SK-N-SH (cell line): ENCODE measurements around the gene PHKA2. TPM values are rescaled to one million over a fixed set of nuclear protein-coding genes. Genes with fewer than 3 reads are reported as not detected.

Experiments used
- CTCF ChIA-PET: fragments of 300-600, 350-600 bp; formaldehyde crosslinking; extraction: SDS; loops from one replicate; lab custom pipeline; 2021; lab: Yijun Ruan, JAX
- POLR2A ChIA-PET: fragments of 350-600 bp; sonication (Branson Sonifier 250); formaldehyde crosslinking; extraction: SDS; loops from one replicate; lab custom pipeline; 2020; ENCODE audit warnings: antibody characterized with exemption, inconsistent platforms; lab: Yijun Ruan, JAX
- DNase-seq: peaks from one replicate; pipeline ENCODE4 v3.0.0; 2012
- H2AFZ ChIP-seq: fragments of 200-600 bp; sonication (generic); 2 replicates; pipeline ENCODE4 v1.8.1; 2016; ENCODE audit warnings: antibody characterized with exemption, mild to moderate bottlenecking, low read depth
- H3F3A ChIP-seq: fragments of 200-600 bp; sonication (generic); replicated peaks from 2 replicates; pipeline ENCODE3; 2016; ENCODE audit warnings: antibody characterized with exemption, mild to moderate bottlenecking; ENCODE audit not compliant: insufficient read depth
- H3K27ac ChIP-seq, 2 experiments: fragments of 200-500 bp in 1 of 2; fragments of 200-600 bp in 1 of 2; sonication (Bioruptor generic) in 1 of 2; sonication (generic), shearing (Covaris generic) in 1 of 2; 2 replicates each; pipeline versions ENCODE4 v1.5.1 to v1.6.1; 2014 to 2016; ENCODE audit warnings: low read depth in 2 of 2, inconsistent platforms in 1 of 2, low read length in 1 of 2, mild to moderate bottlenecking in 1 of 2, mixed read lengths in 1 of 2
- H3K27me3 ChIP-seq: fragments of 200-600 bp; sonication (generic), shearing (Covaris generic); 2 replicates; pipeline ENCODE4 v1.6.1; 2016; ENCODE audit warnings: mixed run types; ENCODE audit not compliant: insufficient read depth
- H3K36me3 ChIP-seq, 2 experiments: fragments of 200-500 bp in 1 of 2; fragments of 200-600 bp in 1 of 2; sonication (Bioruptor generic) in 1 of 2; sonication (generic) in 1 of 2; replicated peaks in 1 of 2; 2 replicates each; pipeline versions ENCODE3 to v1.5.1; 2014 to 2016; ENCODE audit warnings: low read length in 1 of 2, mild to moderate bottlenecking in 1 of 2; ENCODE audit not compliant: insufficient read depth in 2 of 2, control insufficient read depth in 1 of 2
- H3K4me1 ChIP-seq, 2 experiments: fragments of 200-500 bp in 1 of 2; fragments of 200-600 bp in 1 of 2; sonication (Bioruptor generic) in 1 of 2; sonication (generic), shearing (Covaris generic) in 1 of 2; 2 replicates each; pipeline versions ENCODE4 v1.5.1 to v1.6.1; 2014 to 2016; ENCODE audit warnings: low read depth in 1 of 2, low read length in 1 of 2, mixed run types in 1 of 2; ENCODE audit not compliant: insufficient read depth in 2 of 2, control insufficient read depth in 1 of 2
- H3K4me2 ChIP-seq: fragments of 200-600 bp; sonication (generic), shearing (Covaris generic); 2 replicates; pipeline ENCODE4 v1.6.1; 2017; ENCODE audit warnings: mixed run types
- H3K4me3 ChIP-seq, 2 experiments: fragments of 200-500 bp in 1 of 2; fragments of 200-600 bp in 1 of 2; sonication (Bioruptor generic) in 1 of 2; sonication (generic), shearing (Covaris generic) in 1 of 2; 2 replicates each; pipeline versions ENCODE4 v1.5.1 to v1.8.1; 2014 to 2016; ENCODE audit warnings: low read depth in 2 of 2, inconsistent platforms in 1 of 2, low read length in 1 of 2, mild to moderate bottlenecking in 1 of 2, mixed read lengths in 1 of 2, moderate library complexity in 1 of 2
- H3K79me2 ChIP-seq: fragments of 200-600 bp; sonication (generic); 2 replicates; pipeline ENCODE4 v1.8.1; 2017; ENCODE audit warnings: mild to moderate bottlenecking; ENCODE audit not compliant: insufficient read depth
- H3K9ac ChIP-seq: fragments of 200-600 bp; sonication (generic); 2 replicates; pipeline ENCODE4 v1.6.1; 2017; ENCODE audit warnings: mixed run types
- H3K9me2 ChIP-seq: fragments of 200-600 bp; sonication (generic); 2 replicates; pipeline ENCODE4 v1.6.1; 2017; ENCODE audit warnings: mixed run types
- H3K9me3 ChIP-seq: fragments of 200-600 bp; sonication (generic); 2 replicates; pipeline ENCODE4 v1.6.1; 2017; ENCODE audit warnings: mixed run types, mild to moderate bottlenecking, moderate library complexity
- H4K20me1 ChIP-seq: fragments of 200-600 bp; sonication (generic); 2 replicates; pipeline ENCODE4 v1.6.1; 2017; ENCODE audit warnings: mild to moderate bottlenecking, mixed run types; ENCODE audit not compliant: insufficient read depth
- CHD2 ChIP-seq: fragments of 150-350 bp; IDR thresholded peaks from 2 replicates; pipeline ENCODE4 v1.6.1; 2018; ENCODE audit warnings: low read length; ENCODE audit not compliant: partially characterized antibody
- CTCF ChIP-seq: fragments of 200-600 bp; sonication (generic); IDR thresholded peaks from 2 replicates; pipeline ENCODE4 v1.6.1; 2017; ENCODE audit warnings: antibody characterized with exemption, mild to moderate bottlenecking, moderate library complexity
- ELF1 ChIP-seq: IDR thresholded peaks from 2 replicates; pipeline ENCODE4 v1.4.0; 2012
- FOSL2 ChIP-seq: IDR thresholded peaks from 2 replicates; pipeline ENCODE4 v1.4.0; 2012; ENCODE audit warnings: low read depth, mild to moderate bottlenecking, moderate library complexity, borderline replicate concordance
- FOXM1 ChIP-seq: IDR thresholded peaks from 2 replicates; pipeline ENCODE4 v1.4.0; 2012; ENCODE audit warnings: low read depth, mild to moderate bottlenecking
- GATA2 ChIP-seq: sonication (generic); formaldehyde crosslinking; IDR thresholded peaks from 2 replicates; pipeline ENCODE4 v1.5.0; 2020; ENCODE audit warnings: mild to moderate bottlenecking, missing genetic modification reagents
- IRF3 ChIP-seq: fragments of 150-350 bp; IDR thresholded peaks from 2 replicates; pipeline ENCODE4 v1.6.1; 2016; ENCODE audit warnings: mild to moderate bottlenecking, low read depth, low read length
- JUND ChIP-seq: IDR thresholded peaks from 2 replicates; pipeline ENCODE4 v1.4.0; 2012
- MEF2A ChIP-seq: IDR thresholded peaks from 2 replicates; pipeline ENCODE4 v1.4.0; 2012; ENCODE audit warnings: low read depth, borderline replicate concordance
- NFIC ChIP-seq: IDR thresholded peaks from 2 replicates; pipeline ENCODE4 v1.4.0; 2012; ENCODE audit warnings: borderline replicate concordance
- RCOR1 ChIP-seq: fragments of 150-350 bp; IDR thresholded peaks from 2 replicates; pipeline ENCODE4 v1.6.1; 2017; ENCODE audit warnings: antibody characterized with exemption, low read length
- RFX5 ChIP-seq: IDR thresholded peaks from 2 replicates; pipeline ENCODE4 v1.6.1; 2012; ENCODE audit warnings: mild to moderate bottlenecking, improper control_type of control experiment, low read length
- SIN3A ChIP-seq: IDR thresholded peaks from 2 replicates; pipeline ENCODE4 v1.6.1; 2012; ENCODE audit warnings: low read depth, mild to moderate bottlenecking, low read length, moderate library complexity, borderline replicate concordance
- SMC3 ChIP-seq: IDR thresholded peaks from 2 replicates; pipeline ENCODE4 v1.6.1; 2012; ENCODE audit warnings: low read depth, low read length, improper control_type of control experiment
- TAF1 ChIP-seq: IDR thresholded peaks from 2 replicates; pipeline ENCODE4 v1.6.1; 2012; ENCODE audit warnings: low read depth, mild to moderate bottlenecking, low read length, moderate library complexity, borderline replicate concordance
- TCF12 ChIP-seq: IDR thresholded peaks from 2 replicates; pipeline ENCODE4 v1.4.0; 2012
- ZBTB33 ChIP-seq: IDR thresholded peaks from 2 replicates; pipeline ENCODE4 v1.4.0; 2012; ENCODE audit warnings: low read depth, borderline replicate concordance
- WGBS: methylation state at CpG from one replicate; pipeline ENCODE4 v1.1.6; 2017; ENCODE audit warnings: low lambda C conversion rate; 5-methylcytosine and 5-hydroxymethylcytosine counted together
- polyA plus RNA-seq, 3 experiments: library from polyadenylated mRNA; depleted of rRNA; stranded (reverse); fragments of >200 nt; gene quantifications; 2 replicates each; pipeline ENCODE4 v1.2.3, GENCODE V29; 2012
- TF ChIP-seq, protein P1 (sequence below): IDR thresholded peaks from 2 replicates; pipeline ENCODE4 v1.6.1; 2012; ENCODE audit warnings: mild to moderate bottlenecking, low read depth, low read length, moderate library complexity
- TF ChIP-seq, protein P2 (sequence below): IDR thresholded peaks from 2 replicates; pipeline ENCODE4 v1.4.0; 2012; ENCODE audit warnings: low read depth

The PHKA2 gene
- polyA plus RNA-seq, 1 of the 3 experiments (the other 2 are of a cell fraction): 20.5 TPM

DNA sequence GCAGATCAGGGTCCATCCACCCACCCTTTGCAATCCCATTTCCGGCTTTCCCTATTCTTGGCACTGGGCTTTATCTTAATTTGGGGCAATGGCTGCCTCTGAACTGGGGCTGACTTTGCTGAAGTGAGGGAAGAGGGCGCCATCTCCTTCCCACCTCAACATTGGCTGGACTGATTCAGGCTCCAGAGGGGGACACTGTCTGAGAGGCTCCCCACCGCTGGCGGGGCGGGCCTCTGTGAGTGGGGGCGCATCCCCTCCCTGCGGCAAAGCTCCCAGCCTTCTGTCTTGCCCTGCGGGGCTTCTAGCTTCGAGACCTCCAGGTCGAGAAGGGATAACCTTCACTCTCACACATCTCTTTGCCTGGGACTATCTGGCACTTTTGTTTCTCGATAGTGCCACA is 85.8 kb downstream of the PHKA2 start (continued):
- TF ChIP-seq, protein P1, sequence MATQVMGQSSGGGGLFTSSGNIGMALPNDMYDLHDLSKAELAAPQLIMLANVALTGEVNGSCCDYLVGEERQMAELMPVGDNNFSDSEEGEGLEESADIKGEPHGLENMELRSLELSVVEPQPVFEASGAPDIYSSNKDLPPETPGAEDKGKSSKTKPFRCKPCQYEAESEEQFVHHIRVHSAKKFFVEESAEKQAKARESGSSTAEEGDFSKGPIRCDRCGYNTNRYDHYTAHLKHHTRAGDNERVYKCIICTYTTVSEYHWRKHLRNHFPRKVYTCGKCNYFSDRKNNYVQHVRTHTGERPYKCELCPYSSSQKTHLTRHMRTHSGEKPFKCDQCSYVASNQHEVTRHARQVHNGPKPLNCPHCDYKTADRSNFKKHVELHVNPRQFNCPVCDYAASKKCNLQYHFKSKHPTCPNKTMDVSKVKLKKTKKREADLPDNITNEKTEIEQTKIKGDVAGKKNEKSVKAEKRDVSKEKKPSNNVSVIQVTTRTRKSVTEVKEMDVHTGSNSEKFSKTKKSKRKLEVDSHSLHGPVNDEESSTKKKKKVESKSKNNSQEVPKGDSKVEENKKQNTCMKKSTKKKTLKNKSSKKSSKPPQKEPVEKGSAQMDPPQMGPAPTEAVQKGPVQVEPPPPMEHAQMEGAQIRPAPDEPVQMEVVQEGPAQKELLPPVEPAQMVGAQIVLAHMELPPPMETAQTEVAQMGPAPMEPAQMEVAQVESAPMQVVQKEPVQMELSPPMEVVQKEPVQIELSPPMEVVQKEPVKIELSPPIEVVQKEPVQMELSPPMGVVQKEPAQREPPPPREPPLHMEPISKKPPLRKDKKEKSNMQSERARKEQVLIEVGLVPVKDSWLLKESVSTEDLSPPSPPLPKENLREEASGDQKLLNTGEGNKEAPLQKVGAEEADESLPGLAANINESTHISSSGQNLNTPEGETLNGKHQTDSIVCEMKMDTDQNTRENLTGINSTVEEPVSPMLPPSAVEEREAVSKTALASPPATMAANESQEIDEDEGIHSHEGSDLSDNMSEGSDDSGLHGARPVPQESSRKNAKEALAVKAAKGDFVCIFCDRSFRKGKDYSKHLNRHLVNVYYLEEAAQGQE: no peak
- TF ChIP-seq TCF12 (no peak), MEF2A (no peak), SIN3A (no peak)

GRCh38 chrX:18897611-18898010 is 86.3 kb downstream of the PHKA2 start:
- 57% methylated on average over 9 of the region's 15 CpGs for WGBS
- peaks cover 0 to 39% of the 10 kb centered on the region in 2 experiments; a peak in 1 of 4 replicates for H3K4me1 ChIP-seq
- POLR2A ChIA-PET: no interaction called here

More at GRCh38 chrX:18897611-18898010, 86.3 kb downstream of the PHKA2 start:
- H3F3A ChIP-seq: no peaks in the 10 kb centered on the region
- no peak overlapping the region for H3K9ac ChIP-seq
- H3K9me2 ChIP-seq: no peaks in the 10 kb centered on the region
- no peak for DNase-seq
- no peak overlapping the region for H2AFZ ChIP-seq
- no peak overlapping the region for H3K4me3 ChIP-seq
- H3K4me2 ChIP-seq: no peak overlapping the region
- H3K79me2 ChIP-seq: no peaks in the 10 kb centered on the region
- H3K36me3 ChIP-seq: no peaks in the 10 kb centered on the region
- peaks cover 5% of the 10 kb centered on the region; the same call in 1 of the 2 replicates for H3K27me3 ChIP-seq
- CTCF ChIA-PET: interaction anchor here (1.1 to 3.0 kb wide), 4 partner anchors 15 to 495 kb away, joined by 3 to 18 read pairs (median 6); no protein-coding TSS in a partner anchor
- H4K20me1 ChIP-seq: no peaks in the 10 kb centered on the region
- H3K27ac ChIP-seq: no peak overlapping the region; a peak in 1 of 4 replicates
- H3K9me3 ChIP-seq: no peaks in the 10 kb centered on the region
- no peak for TF ChIP-seq JUND
- no peak for TF ChIP-seq GATA2 (CRISPR knock-in tag)
- TF ChIP-seq FOXM1: no peak
- TF ChIP-seq NFIC: no peak
- TF ChIP-seq RFX5: no peak
- TF ChIP-seq SMC3: no peak
- TF ChIP-seq, protein P2, sequence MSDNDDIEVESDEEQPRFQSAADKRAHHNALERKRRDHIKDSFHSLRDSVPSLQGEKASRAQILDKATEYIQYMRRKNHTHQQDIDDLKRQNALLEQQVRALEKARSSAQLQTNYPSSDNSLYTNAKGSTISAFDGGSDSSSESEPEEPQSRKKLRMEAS: no peak
- no peak for TF ChIP-seq IRF3
- TF ChIP-seq CTCF: no peak
- no peak for TF ChIP-seq ZBTB33
- no peak for TF ChIP-seq ELF1
- no peak for TF ChIP-seq CHD2
- TF ChIP-seq FOSL2: no peak
- no peak for TF ChIP-seq SIN3A
- no peak for TF ChIP-seq TAF1
- TF ChIP-seq RCOR1: no peak
